Measurements from ENCODE around the gene ZMYM4. TPM values are rescaled to one million over a fixed set of nuclear protein-coding genes. Genes with fewer than 3 reads are reported as not detected.

Gene ZMYM4
- polyA plus RNA-seq, 3 donors, result 12.3 to 31.8 (median 26.0) TPM

DNA sequence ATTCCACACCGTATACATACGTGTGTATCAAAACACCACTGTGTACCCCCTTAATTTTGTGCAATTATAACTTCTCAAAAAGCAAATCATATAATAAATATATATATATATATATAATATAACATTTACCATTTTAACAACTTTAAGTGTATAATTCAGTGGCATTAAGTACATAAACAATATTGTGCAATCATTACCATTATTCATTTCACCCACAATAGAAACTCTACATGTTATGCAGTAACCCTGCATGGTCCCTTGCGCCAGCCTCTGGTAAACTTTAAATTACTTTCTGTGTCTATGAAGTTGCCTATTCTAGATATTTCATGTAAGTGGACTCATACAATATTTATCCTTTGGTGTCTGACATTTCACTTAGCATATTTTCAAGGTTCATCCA lies 13.1 kb downstream of the ZMYM4 start:
- peaks cover 35% of the 10 kb centered on the region for H4K20me1 ChIP-seq (ENCODE audit: insufficient read depth, low read length)
- no CpG with 5 or more reads among the region's 3 CpGs for WGBS (ENCODE audit: insufficient coverage)
- H3K4me3 Mint-ChIP-seq, result no peak overlapping the region
- intact Hi-C loops (cut with micrococcal nuclease), result no loop called here
- H3K4me1 Mint-ChIP-seq, result peaks cover 45% of the 10 kb centered on the region
- H3K9me3 ChIP-seq (replicated peaks in 1 of 2; ENCODE audit: control insufficient read depth in 1 of 2, insufficient read depth in 1 of 2, low read length in 2 of 2), result peaks cover 7% of the 10 kb centered on the region in 2 donors
- H3K9ac ChIP-seq (ENCODE audit: insufficient read depth, low read length, poor library complexity, severe bottlenecking), result no peak overlapping the region
- peaks cover 4 to 22% of the 10 kb centered on the region in 2 donors for H3K36me3 ChIP-seq (replicated peaks in 1 of 2; ENCODE audit: control insufficient read depth in 1 of 2, insufficient read depth in 2 of 2, low read length in 2 of 2)
- H3K4me1 ChIP-seq (ENCODE audit: control insufficient read depth in 1 of 2, insufficient read depth in 2 of 2, low read length in 2 of 2), result peaks cover 9 to 27% of the 10 kb centered on the region in 2 donors
- no peak overlapping the region for H3K27ac Mint-ChIP-seq
- H3K4me3 ChIP-seq (replicated peaks in 1 of 3; ENCODE audit: low read depth in 2 of 3, low read length in 3 of 3), result no peak overlapping the region
- H3K9me3 Mint-ChIP-seq, result peaks cover 6 to 25% (median 9%) of the 10 kb centered on the region in 7 donors
- TF ChIP-seq, protein P1, sequence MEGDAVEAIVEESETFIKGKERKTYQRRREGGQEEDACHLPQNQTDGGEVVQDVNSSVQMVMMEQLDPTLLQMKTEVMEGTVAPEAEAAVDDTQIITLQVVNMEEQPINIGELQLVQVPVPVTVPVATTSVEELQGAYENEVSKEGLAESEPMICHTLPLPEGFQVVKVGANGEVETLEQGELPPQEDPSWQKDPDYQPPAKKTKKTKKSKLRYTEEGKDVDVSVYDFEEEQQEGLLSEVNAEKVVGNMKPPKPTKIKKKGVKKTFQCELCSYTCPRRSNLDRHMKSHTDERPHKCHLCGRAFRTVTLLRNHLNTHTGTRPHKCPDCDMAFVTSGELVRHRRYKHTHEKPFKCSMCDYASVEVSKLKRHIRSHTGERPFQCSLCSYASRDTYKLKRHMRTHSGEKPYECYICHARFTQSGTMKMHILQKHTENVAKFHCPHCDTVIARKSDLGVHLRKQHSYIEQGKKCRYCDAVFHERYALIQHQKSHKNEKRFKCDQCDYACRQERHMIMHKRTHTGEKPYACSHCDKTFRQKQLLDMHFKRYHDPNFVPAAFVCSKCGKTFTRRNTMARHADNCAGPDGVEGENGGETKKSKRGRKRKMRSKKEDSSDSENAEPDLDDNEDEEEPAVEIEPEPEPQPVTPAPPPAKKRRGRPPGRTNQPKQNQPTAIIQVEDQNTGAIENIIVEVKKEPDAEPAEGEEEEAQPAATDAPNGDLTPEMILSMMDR (IDR thresholded peaks at IDR 0.05), result no peak
- DNase-seq, result no peak
- no peaks in the 10 kb centered on the region for H3K27me3 Mint-ChIP-seq (ENCODE audit: low read depth in 3 of 3)
- H2AFZ ChIP-seq (ENCODE audit: insufficient read depth, low read depth, low read length, poor library complexity, severe bottlenecking), result no peak overlapping the region
- peaks cover 13 to 53% of the 10 kb centered on the region in 2 donors for H3K36me3 Mint-ChIP-seq
- H3K4me2 ChIP-seq (replicated peaks; ENCODE audit: extremely low read depth, low read length, poor library complexity, severe bottlenecking), result no peak overlapping the region
- peak overlapping the region in 1 of 2 donors; percentile 2 for H3K27ac ChIP-seq (ENCODE audit: low read depth in 1 of 2, low read length in 2 of 2)
- no peaks in the 10 kb centered on the region for H3K27me3 ChIP-seq (ENCODE audit: control insufficient read depth in 2 of 2, insufficient read depth in 2 of 2, low read length in 2 of 2)
- peaks cover 84% of the 10 kb centered on the region for H3K79me2 ChIP-seq (ENCODE audit: insufficient read depth, low read length)

DNA sequence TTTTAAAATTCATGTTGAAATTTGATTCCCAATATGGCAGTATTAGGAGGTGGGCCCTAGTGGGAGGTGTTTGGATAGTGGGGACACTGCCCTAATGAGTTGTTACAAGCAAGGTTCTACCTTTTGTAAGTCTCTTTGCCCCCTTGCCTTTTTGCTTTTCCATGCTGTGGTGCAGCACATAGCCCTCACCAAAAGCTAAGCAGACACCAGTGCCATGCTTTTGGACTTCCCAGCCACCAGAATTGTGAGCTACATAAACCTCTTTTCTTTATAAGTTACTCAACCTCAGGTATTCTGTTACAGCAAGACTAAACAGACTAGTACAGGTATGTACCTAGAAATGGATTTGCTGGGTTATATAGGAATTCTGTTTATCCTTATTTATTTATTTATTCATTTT lies 13.7 kb downstream of the ZMYM4 start:
- peaks cover 4 to 22% of the 10 kb centered on the region in 2 donors for H3K36me3 ChIP-seq (replicated peaks in 1 of 2; ENCODE audit: control insufficient read depth in 1 of 2, insufficient read depth in 2 of 2, low read length in 2 of 2)
- H2AFZ ChIP-seq (ENCODE audit: insufficient read depth, low read depth, low read length, poor library complexity, severe bottlenecking), result no peak overlapping the region
- DNase-seq, result no peak
- H3K27ac ChIP-seq (ENCODE audit: low read depth in 1 of 2, low read length in 2 of 2), result peak overlapping the region in 1 of 2 donors; percentile 2
- intact Hi-C loops (cut with micrococcal nuclease), result no loop called here
- Mint-ChIP-seq H3K4me1 (peaks cover 46% of the 10 kb centered on the region), H3K9me3 (peaks cover 6 to 25% (median 9%) of the 10 kb centered on the region in 7 donors), H3K36me3 (peaks cover 13 to 50% of the 10 kb centered on the region in 2 donors), H3K4me3 (no peak overlapping the region), H3K27me3 (ENCODE audit: low read depth in 3 of 3) (no peaks in the 10 kb centered on the region), H3K27ac (peak overlapping the region in 1 of 7 donors; percentile 65)
- peaks cover 82% of the 10 kb centered on the region for H3K79me2 ChIP-seq (ENCODE audit: insufficient read depth, low read length)
- no peak overlapping the region for H3K4me3 ChIP-seq (replicated peaks in 1 of 3; ENCODE audit: low read depth in 2 of 3, low read length in 3 of 3)
- no peak overlapping the region for H3K9ac ChIP-seq (ENCODE audit: insufficient read depth, low read length, poor library complexity, severe bottlenecking)
- H3K4me1 ChIP-seq (ENCODE audit: control insufficient read depth in 1 of 2, insufficient read depth in 2 of 2, low read length in 2 of 2), result peaks cover 9 to 27% of the 10 kb centered on the region in 2 donors
- TF ChIP-seq, protein P1 (IDR thresholded peaks at IDR 0.05), result no peak
- H3K4me2 ChIP-seq (replicated peaks; ENCODE audit: extremely low read depth, low read length, poor library complexity, severe bottlenecking), result no peak overlapping the region
- peaks cover 33% of the 10 kb centered on the region for H4K20me1 ChIP-seq (ENCODE audit: insufficient read depth, low read length)
- no peaks in the 10 kb centered on the region for H3K27me3 ChIP-seq (ENCODE audit: control insufficient read depth in 2 of 2, insufficient read depth in 2 of 2, low read length in 2 of 2)
- peaks cover 7% of the 10 kb centered on the region in 2 donors for H3K9me3 ChIP-seq (replicated peaks in 1 of 2; ENCODE audit: control insufficient read depth in 1 of 2, insufficient read depth in 1 of 2, low read length in 2 of 2)

Measured in CD14-positive monocyte (primary cell).